GM23338 (cell line): Measurements from ENCODE around the gene PRR18. TPM values are rescaled to one million over a fixed set of nuclear protein-coding genes. Genes with fewer than 3 reads are reported as not detected.
A peak's percentile ranks its signal among the peaks of the same experiment; 100 is the strongest.

Experiments
- ATAC-seq: fragments of 200-7000 bp; cut with Tn5 transposase; 3 replicates; pipeline ENCODE4 v1.9.1; 2020
- DNase-seq: peaks from one replicate; pipeline ENCODE4 v3.0.0-alpha.2; 2015; ENCODE audit warnings: low spot score
- H2AFZ ChIP-seq: fragments of 200-600 bp; sonication (generic); 2 replicates; pipeline ENCODE4 v1.8.0; 2016; ENCODE audit warnings: antibody characterized with exemption, mild to moderate bottlenecking, moderate library complexity
- H3F3A ChIP-seq: fragments of 200-600 bp; sonication (generic); replicated peaks from 2 replicates; pipeline ENCODE4 v1.8.0; 2017; ENCODE audit warnings: antibody characterized with exemption, mixed run types, low read depth
- H3K27ac ChIP-seq: fragments of 200-600 bp; sonication (generic); 2 replicates; pipeline ENCODE4 v1.6.1; 2016; ENCODE audit warnings: low read depth
- H3K27me3 ChIP-seq: fragments of 200-600 bp; sonication (generic); 2 replicates; pipeline ENCODE4 v1.8.0; 2016; ENCODE audit warnings: mild to moderate bottlenecking, mixed run types, moderate library complexity; ENCODE audit not compliant: insufficient read depth
- H3K36me3 ChIP-seq: fragments of 200-600 bp; sonication (generic); 2 replicates; pipeline ENCODE4 v1.8.0; 2016; ENCODE audit warnings: mild to moderate bottlenecking; ENCODE audit not compliant: insufficient read depth
- H3K4me1 ChIP-seq: fragments of 200-600 bp; sonication (generic); 2 replicates; pipeline ENCODE4 v1.8.0; 2016; ENCODE audit warnings: mild to moderate bottlenecking, moderate library complexity; ENCODE audit not compliant: insufficient read depth
- H3K4me2 ChIP-seq: fragments of 200-600 bp; sonication (generic); 2 replicates; pipeline ENCODE4 v1.7.1; 2017; ENCODE audit warnings: mixed run types
- H3K4me3 ChIP-seq: fragments of 200-600 bp; sonication (generic); 2 replicates; pipeline ENCODE4 v1.6.1; 2016; ENCODE audit warnings: mixed run types
- H3K79me2 ChIP-seq: fragments of 200-600 bp; sonication (generic); replicated peaks from 2 replicates; pipeline ENCODE4 v1.8.0; 2017; ENCODE audit warnings: mild to moderate bottlenecking; ENCODE audit not compliant: insufficient read depth
- H3K9me2 ChIP-seq: fragments of 200-600 bp; sonication (generic); 2 replicates; pipeline ENCODE4 v1.8.0; 2017; ENCODE audit not compliant: insufficient read depth
- H4K20me1 ChIP-seq: fragments of 200-600 bp; sonication (generic); replicated peaks from 2 replicates; pipeline ENCODE4 v1.8.0; 2017; ENCODE audit warnings: mild to moderate bottlenecking; ENCODE audit not compliant: insufficient read depth
- H3K27ac Mint-ChIP-seq: 2 replicates; pipeline ENCODE4 v1.8.0; 2020; ENCODE audit warnings: inconsistent platforms, mild to moderate bottlenecking, moderate library complexity, mixed read lengths
- H3K27me3 Mint-ChIP-seq: 3 replicates; pipeline ENCODE4 v1.8.0; 2022; ENCODE audit warnings: low read depth, mild to moderate bottlenecking, moderate library complexity, mixed read lengths, inconsistent platforms; ENCODE audit not compliant: insufficient read depth, poor library complexity
- H3K36me3 Mint-ChIP-seq: 3 replicates; pipeline ENCODE4 v1.8.0; 2021; ENCODE audit warnings: low read depth, mild to moderate bottlenecking, inconsistent platforms, moderate library complexity, mixed read lengths
- H3K4me1 Mint-ChIP-seq: 3 replicates; pipeline ENCODE4 v1.8.0; 2020; ENCODE audit warnings: mild to moderate bottlenecking, inconsistent platforms, mixed read lengths
- H3K4me3 Mint-ChIP-seq: 3 replicates; pipeline ENCODE4 v1.8.0; 2021; ENCODE audit warnings: moderate library complexity, mild to moderate bottlenecking, inconsistent platforms, mixed read lengths
- H3K9me3 Mint-ChIP-seq: 3 replicates; pipeline ENCODE4 v1.8.0; 2020; ENCODE audit warnings: moderate library complexity, mild to moderate bottlenecking, inconsistent platforms, mixed read lengths
- ZNF114 ChIP-seq: fragments of 250-450 bp; sonication (Bioruptor Pico); IDR thresholded peaks from 2 replicates; pipeline ENCODE4 v1.5.0; 2020; ENCODE audit warnings: mild to moderate bottlenecking, moderate library complexity
- ZNF462 ChIP-seq: fragments of 250-450 bp; sonication (Bioruptor Pico); IDR thresholded peaks from 2 replicates; pipeline ENCODE4 v1.5.0; 2020; ENCODE audit warnings: mild to moderate bottlenecking, moderate library complexity
- polyA plus RNA-seq: library from polyadenylated mRNA; unstranded; fragments of >200 nt; fragmentation: Nextera tagmentation; extraction: Ambion mirVana; gene quantifications from 2 replicates; pipeline ENCODE4 v1.2.1, GENCODE V29; 2016
- total RNA-seq: library from RNA; depleted of rRNA; stranded (reverse); fragments of >200 nt; shearing (Covaris generic); gene quantifications from 2 replicates; pipeline ENCODE4 v1.2.3, GENCODE V29; 2014
- TF ChIP-seq, protein P1 (sequence below), 2 experiments: fragments of 200-600 bp in 1 of 2; sonication (generic) in 1 of 2; conservative IDR thresholded peaks; 2 replicates each; pipeline versions ENCODE4 v1.5.1 to v1.6.1; 2016 to 2017; ENCODE audit warnings: antibody characterized with exemption in 2 of 2, low read depth in 2 of 2, mild to moderate bottlenecking in 2 of 2, moderate library complexity in 1 of 2

PRR18 gene
- total and polyA plus RNA-seq, 2 experiments from 2014 or later = 0.24 TPM; not detected in 1

- Histone ChIP-seq H3K4me3 (no peak overlapping the region), H4K20me1 (no peaks in the 10 kb centered on the region), H3K79me2 (no peaks in the 10 kb centered on the region), H3K36me3 (no peaks in the 10 kb centered on the region), H3K9me2 (no peaks in the 10 kb centered on the region), H3K4me1 (peaks cover 13% of the 10 kb centered on the region), H3K27me3 (peaks cover 34% of the 10 kb centered on the region), H3K4me2 (no peak overlapping the region), H2AFZ (no peak overlapping the region), H3F3A (no peaks in the 10 kb centered on the region), H3K27ac (no peak overlapping the region)
- Mint-ChIP-seq H3K4me1 (peaks cover 22% of the 10 kb centered on the region), H3K4me3 (no peak overlapping the region), H3K36me3 (no peaks in the 10 kb centered on the region), H3K9me3 (no peaks in the 10 kb centered on the region), H3K27me3 (peaks cover 29% of the 10 kb centered on the region), H3K27ac (no peak overlapping the region)
- TF ChIP-seq ZNF462 (no peak), ZNF114 (CRISPR knock-in tag) (no peak)
- TF ChIP-seq, protein P1, sequence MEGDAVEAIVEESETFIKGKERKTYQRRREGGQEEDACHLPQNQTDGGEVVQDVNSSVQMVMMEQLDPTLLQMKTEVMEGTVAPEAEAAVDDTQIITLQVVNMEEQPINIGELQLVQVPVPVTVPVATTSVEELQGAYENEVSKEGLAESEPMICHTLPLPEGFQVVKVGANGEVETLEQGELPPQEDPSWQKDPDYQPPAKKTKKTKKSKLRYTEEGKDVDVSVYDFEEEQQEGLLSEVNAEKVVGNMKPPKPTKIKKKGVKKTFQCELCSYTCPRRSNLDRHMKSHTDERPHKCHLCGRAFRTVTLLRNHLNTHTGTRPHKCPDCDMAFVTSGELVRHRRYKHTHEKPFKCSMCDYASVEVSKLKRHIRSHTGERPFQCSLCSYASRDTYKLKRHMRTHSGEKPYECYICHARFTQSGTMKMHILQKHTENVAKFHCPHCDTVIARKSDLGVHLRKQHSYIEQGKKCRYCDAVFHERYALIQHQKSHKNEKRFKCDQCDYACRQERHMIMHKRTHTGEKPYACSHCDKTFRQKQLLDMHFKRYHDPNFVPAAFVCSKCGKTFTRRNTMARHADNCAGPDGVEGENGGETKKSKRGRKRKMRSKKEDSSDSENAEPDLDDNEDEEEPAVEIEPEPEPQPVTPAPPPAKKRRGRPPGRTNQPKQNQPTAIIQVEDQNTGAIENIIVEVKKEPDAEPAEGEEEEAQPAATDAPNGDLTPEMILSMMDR (conservative IDR thresholded peaks at IDR 0.05; ENCODE audit: low read depth in 2 of 2) = peak; percentile 15 to 74; a peak in 2 of 4 replicates
- DNase-seq = no peak
- ATAC-seq = peak; percentile 49; the same call in 2 of the 3 replicates
These were observed 45.3 kb downstream of the PRR18 start for GRCh38 chr6:166262743-166263515.
